Activated CD8-positive, alpha-beta T cell treated with anti-CD3 and anti-CD28 coated beads for 36 hours (primary cell): ENCODE measurements around the gene RASAL1. TPM values are rescaled to one million over a fixed set of nuclear protein-coding genes. Genes with fewer than 3 reads are reported as not detected.

Experiments used
- ATAC-seq: fragments of 200-7000 bp; cut with Tn5 transposase; one replicate; pipeline ENCODE4 v1.10.0; 2021; ENCODE audit warnings: mild to moderate bottlenecking, moderate library complexity
- CTCF ChIA-PET: fragments of 350-600 bp; sonication (Branson Sonifier 250); formaldehyde crosslinking; loops from one replicate; lab custom pipeline; 2021; ENCODE audit warnings: antibody characterized with exemption; lab: Charles Lee
- POLR2A ChIA-PET: fragments of 350-600 bp; sonication (Branson Sonifier 250); formaldehyde crosslinking; loops from one replicate; lab custom pipeline; 2021; ENCODE audit warnings: antibody characterized with exemption; lab: Charles Lee
- DNase-seq: peaks from one replicate; pipeline ENCODE4 v3.0.0-alpha.2; 2020
- H3K27ac Mint-ChIP-seq: one replicate; pipeline ENCODE4 v1.8.0; 2021; ENCODE audit warnings: mild to moderate bottlenecking, mixed read lengths
- H3K27me3 Mint-ChIP-seq: one replicate; pipeline ENCODE4 v1.8.0; 2021; ENCODE audit warnings: mixed read lengths
- H3K36me3 Mint-ChIP-seq: one replicate; pipeline ENCODE4 v1.8.0; 2021; ENCODE audit warnings: low read depth, mixed read lengths
- H3K4me1 Mint-ChIP-seq: one replicate; pipeline ENCODE4 v1.8.0; 2021; ENCODE audit warnings: low read depth, mixed read lengths
- H3K4me3 Mint-ChIP-seq: one replicate; pipeline ENCODE4 v1.8.0; 2021; ENCODE audit warnings: mild to moderate bottlenecking, moderate library complexity, mixed read lengths
- H3K9me3 Mint-ChIP-seq: one replicate; pipeline ENCODE4 v1.8.0; 2021; ENCODE audit warnings: mixed read lengths
- intact Hi-C: fragments of 100-400 bp; cut with micrococcal nuclease; formaldehyde crosslinking; loops from one replicate; pipeline ENCODE4 v1.10.0; 2022
- total RNA-seq, 2 experiments: library from RNA; stranded (reverse); gene quantifications; one replicate each; pipeline ENCODE4 v1.2.3, GENCODE V29; 2021
- TF ChIP-seq, protein P1 (sequence below): fragments of 200-600 bp; IDR thresholded peaks from one replicate; pipeline ENCODE4 v1.8.0; 2022; ENCODE audit warnings: antibody characterized with exemption, mild to moderate bottlenecking

Gene RASAL1
- total RNA-seq, 2 experiments from 2014 or later: 9.8 to 12.4 TPM

GRCh38 chr12:113149361-113150150, 14.0 kb upstream of the RASAL1 start, which contains the start of gene CFAP73:
Gene CFAP73 (plus strand): TSS chr12:113149724. CDS start chr12:113149858, 134 bp downstream.
- peak; percentile 41 for DNase-seq
- no peak for ATAC-seq
- TF ChIP-seq, protein P1, sequence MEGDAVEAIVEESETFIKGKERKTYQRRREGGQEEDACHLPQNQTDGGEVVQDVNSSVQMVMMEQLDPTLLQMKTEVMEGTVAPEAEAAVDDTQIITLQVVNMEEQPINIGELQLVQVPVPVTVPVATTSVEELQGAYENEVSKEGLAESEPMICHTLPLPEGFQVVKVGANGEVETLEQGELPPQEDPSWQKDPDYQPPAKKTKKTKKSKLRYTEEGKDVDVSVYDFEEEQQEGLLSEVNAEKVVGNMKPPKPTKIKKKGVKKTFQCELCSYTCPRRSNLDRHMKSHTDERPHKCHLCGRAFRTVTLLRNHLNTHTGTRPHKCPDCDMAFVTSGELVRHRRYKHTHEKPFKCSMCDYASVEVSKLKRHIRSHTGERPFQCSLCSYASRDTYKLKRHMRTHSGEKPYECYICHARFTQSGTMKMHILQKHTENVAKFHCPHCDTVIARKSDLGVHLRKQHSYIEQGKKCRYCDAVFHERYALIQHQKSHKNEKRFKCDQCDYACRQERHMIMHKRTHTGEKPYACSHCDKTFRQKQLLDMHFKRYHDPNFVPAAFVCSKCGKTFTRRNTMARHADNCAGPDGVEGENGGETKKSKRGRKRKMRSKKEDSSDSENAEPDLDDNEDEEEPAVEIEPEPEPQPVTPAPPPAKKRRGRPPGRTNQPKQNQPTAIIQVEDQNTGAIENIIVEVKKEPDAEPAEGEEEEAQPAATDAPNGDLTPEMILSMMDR: no peak
- POLR2A ChIA-PET: no interaction called here
- peaks cover 5% of the 10 kb centered on the region for H3K9me3 Mint-ChIP-seq
- intact Hi-C loops: loop anchor here (5.0 kb wide), 1 partner anchor 102 kb away; no protein-coding TSS in a partner anchor
- peaks cover 14% of the 10 kb centered on the region for H3K27me3 Mint-ChIP-seq
- CTCF ChIA-PET: interaction anchor here (1.6 to 5.7 kb wide), 4 partner anchors 14 to 100 kb away, joined by 5 to 35 read pairs (median 8); partner anchors contain the start of gene RASAL1
- H3K36me3 Mint-ChIP-seq: no peaks in the 10 kb centered on the region
- H3K4me3 Mint-ChIP-seq: no peak within 1 kb of the TSS
- H3K27ac Mint-ChIP-seq: no peak within 1 kb of the TSS
- H3K4me1 Mint-ChIP-seq: peaks cover 17% of the 10 kb centered on the region

GRCh38 chr12:113146999-113147398, 11.4 kb upstream of the RASAL1 start:
- CTCF ChIA-PET: interaction anchor here (1.5 kb wide), 1 partner anchor 98 kb away, joined by 10 read pairs; no protein-coding TSS in a partner anchor

GRCh38 chr12:113145720-113146551, 10.4 kb upstream of the RASAL1 start:
- no peak overlapping the region for H3K27ac Mint-ChIP-seq

More at GRCh38 chr12:113146999-113147398, 11.4 kb upstream of the RASAL1 start:
- Mint-ChIP-seq H3K4me3 (no peak overlapping the region), H3K27me3 (peaks cover 5% of the 10 kb centered on the region), H3K4me1 (peaks cover 5% of the 10 kb centered on the region), H3K9me3 (peaks cover 5% of the 10 kb centered on the region), H3K27ac (no peak overlapping the region), H3K36me3 (no peaks in the 10 kb centered on the region)
- POLR2A ChIA-PET: no interaction called here
- TF ChIP-seq, protein P1: no peak
- DNase-seq (no peak), ATAC-seq (no peak)
- intact Hi-C loops: no loop called here

DNA sequence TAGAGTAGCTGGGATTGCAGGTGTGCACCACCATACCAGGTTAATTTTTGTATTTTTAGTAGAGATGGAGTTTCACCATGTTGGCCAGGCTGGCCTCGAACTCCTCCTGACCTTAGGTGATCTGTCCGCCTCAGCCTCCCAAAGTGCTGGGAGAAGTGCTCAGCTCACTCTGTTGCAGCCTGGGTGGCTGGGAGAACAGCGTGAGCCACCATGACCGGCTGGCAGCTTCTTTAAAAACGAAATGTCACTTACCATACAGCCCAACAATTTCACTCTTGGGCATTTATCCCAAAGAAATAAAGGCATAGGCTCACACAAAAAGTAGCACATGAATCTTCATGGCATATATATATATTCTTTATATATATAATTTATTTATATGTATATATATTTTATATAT, 9.2 kb upstream of the RASAL1 start:
- Mint-ChIP-seq H3K27me3 (no peaks in the 10 kb centered on the region), H3K9me3 (peaks cover 5% of the 10 kb centered on the region), H3K36me3 (no peaks in the 10 kb centered on the region), H3K27ac (no peak overlapping the region), H3K4me1 (peaks cover 8% of the 10 kb centered on the region), H3K4me3 (no peak overlapping the region)
- TF ChIP-seq, protein P1: no peak
- no peak for DNase-seq
- intact Hi-C loops: no loop called here
- no peak for ATAC-seq
- CTCF ChIA-PET: interaction anchor here (1.2 to 1.5 kb wide), 3 partner anchors 9 to 96 kb away, joined by 5 read pairs; no protein-coding TSS in a partner anchor
- POLR2A ChIA-PET: no interaction called here

More at GRCh38 chr12:113145720-113146551, 10.4 kb upstream of the RASAL1 start:
- DNase-seq: no peak
- Mint-ChIP-seq H3K9me3 (peaks cover 5% of the 10 kb centered on the region), H3K4me1 (peaks cover 8% of the 10 kb centered on the region), H3K27me3 (peaks cover 2% of the 10 kb centered on the region), H3K36me3 (no peaks in the 10 kb centered on the region), H3K4me3 (no peak overlapping the region)
- intact Hi-C loops: no loop called here
- POLR2A ChIA-PET: interaction anchor here (0.7 kb wide), 1 partner anchor 11 kb away, joined by 3 read pairs; no protein-coding TSS in a partner anchor
- CTCF ChIA-PET: interaction anchor here (1.2 to 1.5 kb wide), 4 partner anchors 7 to 97 kb away, joined by 5 to 10 read pairs (median 5); no protein-coding TSS in a partner anchor
- TF ChIP-seq, protein P1: no peak
- ATAC-seq: no peak
